ENCODE data around the gene INSIG1.

Gene INSIG1

DNA sequence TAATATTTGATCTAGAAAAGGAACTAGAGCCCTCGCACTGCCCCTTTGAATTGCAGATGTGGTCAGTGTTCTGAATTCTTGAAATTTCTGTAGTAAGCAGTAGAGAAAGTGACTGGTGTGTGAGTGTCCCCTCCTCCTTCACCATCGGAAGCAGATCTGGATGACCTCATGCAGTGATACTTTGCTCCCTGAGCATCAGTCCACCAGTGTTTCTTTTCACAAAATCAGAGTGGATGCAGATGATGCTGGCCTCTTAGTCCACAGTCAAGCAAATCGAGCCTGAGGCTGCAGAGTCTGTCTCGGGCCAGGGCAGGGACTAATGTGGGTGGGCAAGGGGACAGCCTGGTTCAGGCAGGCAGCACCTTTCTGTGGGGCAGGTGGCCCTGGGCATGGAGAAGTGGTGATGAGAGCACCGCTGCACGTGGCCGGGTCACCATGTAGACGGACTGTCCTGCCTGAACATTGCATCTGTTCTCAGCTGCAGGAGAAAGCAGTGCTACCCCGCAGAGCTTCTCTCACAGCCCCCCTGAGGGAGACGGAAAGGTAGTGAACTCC, 5.4 kb downstream of the INSIG1 start:
- DNase-seq (ENCODE audit: low read depth) = no peak

DNA sequence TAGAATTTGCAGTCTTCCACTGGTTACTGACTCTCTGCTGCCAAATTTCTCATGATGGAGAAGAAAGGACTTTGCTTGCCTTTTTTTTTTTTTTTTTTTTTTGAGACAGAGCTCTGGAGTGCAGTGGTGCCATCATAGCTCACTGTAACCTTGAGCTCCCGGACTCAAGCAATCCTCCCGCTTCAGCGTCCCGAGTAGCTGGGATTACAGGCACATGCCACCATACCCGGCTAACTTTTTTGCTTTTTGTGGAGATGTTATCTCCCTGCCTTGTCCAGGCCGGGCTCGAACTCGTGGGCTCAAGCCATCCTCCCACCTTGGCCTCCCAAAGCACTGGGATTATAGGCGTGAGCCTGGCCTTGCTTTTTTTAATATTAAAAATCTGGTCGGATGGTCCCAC, 6.2 kb downstream of the INSIG1 start:
- no peak for DNase-seq (ENCODE audit: low read depth)

DNA sequence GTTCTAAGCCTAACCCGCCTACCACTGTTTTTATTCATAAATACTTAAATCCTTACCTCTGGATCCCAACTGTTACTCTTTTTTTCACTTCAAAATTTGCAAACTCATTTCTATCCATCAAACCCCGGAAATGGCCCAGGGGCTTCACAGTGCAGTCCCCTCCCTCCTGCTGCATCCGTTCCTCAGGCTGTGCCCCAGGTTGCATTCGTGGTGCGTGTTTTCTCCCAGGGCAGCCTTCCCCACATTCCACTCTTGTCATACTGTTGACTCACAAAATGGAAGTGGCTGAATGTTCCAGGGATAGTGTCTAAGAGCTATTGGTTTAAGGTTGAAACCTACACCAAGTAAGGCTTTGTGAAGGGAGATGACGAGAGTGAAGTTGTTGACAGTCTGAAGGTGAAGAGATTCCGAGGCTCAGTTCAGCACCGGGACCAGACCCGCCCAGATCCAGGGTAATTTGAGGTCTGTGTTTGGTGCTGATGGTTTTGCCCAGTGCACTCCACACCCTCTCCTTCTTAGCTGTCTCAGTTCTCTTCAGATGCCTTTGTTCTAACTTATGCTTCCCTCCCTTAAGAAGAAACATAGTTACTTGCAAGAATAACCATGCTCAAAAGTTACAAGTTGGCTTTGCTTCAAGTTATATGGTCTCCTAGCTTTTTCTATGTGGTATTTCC, 7.7 kb downstream of the INSIG1 start:
- DNase-seq (ENCODE audit: low read depth) = no peak

DNA sequence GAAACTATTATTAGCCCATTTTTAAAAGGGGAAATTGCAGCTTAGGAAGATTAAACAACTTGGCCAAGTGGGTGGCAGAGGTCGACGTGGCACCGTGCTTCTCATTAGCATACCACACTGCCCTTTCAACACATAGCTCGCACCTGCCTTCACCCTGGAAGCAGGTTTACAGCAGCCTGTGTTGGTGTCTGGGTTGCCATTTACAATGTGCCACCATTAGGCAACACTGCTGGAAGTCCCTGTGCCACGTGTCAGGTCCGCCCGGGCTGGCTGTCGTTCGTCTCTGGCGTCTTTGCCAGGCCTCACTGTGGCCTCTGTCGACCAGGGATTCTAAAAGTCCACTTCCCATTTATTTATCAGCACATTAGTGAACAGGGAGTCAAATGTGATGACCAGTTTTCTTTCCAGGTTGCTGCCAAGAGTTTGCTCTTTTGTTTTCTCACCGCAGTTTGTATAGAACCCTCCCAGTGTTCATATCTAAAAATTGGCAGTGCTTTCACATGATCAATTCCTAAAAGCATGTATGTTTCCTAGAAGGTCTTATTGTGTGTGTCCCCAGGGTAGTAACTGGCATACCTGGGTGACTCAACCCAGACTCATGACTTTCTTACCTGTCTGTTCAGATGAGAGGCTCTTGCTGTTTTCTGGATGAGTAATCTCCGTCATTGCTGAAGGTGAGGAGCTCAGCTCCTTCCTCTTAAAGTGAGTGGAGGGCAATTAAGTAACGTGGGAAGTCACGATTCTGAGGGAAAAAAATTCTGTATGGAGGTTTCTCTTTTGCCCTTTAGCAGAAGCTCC, 9.2 kb downstream of the INSIG1 start:
- no peak for DNase-seq (ENCODE audit: low read depth)

- DNase-seq (ENCODE audit: low read depth) = no peak
Measured at GRCh38 chr7:155308330-155309020, 10.8 kb downstream of the INSIG1 start.

DNA sequence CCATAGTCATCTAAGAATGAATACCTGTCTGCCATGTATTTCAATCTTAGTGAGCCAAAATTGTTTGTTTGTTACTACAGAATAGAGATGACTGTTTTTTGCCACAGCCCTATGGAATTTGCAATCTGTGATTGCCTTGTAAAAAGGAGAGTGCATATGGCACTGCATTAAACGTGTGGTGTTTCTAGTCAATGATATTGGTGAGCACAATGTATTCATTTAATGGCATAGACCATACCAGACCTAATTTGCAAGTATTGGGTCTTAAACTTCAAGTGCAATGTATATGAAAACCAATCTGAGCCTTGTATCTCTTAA, 11.3 kb downstream of the INSIG1 start:
- no peak for DNase-seq (ENCODE audit: low read depth)

- DNase-seq (ENCODE audit: low read depth) = no peak
Measured at GRCh38 chr7:155310425-155311114, 12.9 kb downstream of the INSIG1 start.

DNA sequence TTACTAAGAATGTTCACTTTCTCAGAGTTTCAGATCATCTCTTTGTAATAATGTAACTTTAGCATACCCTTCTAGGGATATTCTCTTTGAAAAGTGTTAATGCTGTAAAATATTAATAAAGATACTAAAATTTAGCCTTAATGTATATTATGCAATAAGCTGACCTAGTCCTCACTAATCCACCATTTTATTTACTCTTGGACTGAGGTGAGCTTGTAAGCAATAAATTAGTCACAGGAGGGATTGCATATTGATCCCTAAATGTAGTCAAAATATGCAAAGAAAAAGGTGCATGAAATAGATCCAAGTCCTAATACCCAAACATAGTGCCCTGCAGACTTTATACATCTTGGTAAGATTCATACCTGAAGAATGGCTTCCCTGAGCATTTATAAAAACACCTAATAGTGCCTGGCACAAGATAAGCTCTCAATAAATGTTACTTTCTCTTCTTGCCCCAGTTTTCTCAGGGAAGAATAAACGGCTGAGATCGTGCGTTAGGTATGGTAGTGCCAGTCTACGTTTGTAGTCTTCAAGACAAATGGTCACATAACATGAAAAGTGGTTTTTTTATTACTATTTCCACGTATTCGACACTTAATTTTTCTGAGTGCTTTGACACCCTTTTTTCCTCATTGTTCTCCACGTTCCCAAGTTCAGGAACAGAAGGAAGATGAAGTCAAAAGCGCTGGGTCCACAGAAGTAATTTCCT, 14.3 kb downstream of the INSIG1 start:
- no peak for DNase-seq (ENCODE audit: low read depth)

GRCh38 chr7:155312633-155313032, 15.0 kb downstream of the INSIG1 start:
- DNase-seq (ENCODE audit: low read depth) = no peak

- DNase-seq (ENCODE audit: low read depth) = no peak
Measured at GRCh38 chr7:155313096-155313495, 15.4 kb downstream of the INSIG1 start.

DNA sequence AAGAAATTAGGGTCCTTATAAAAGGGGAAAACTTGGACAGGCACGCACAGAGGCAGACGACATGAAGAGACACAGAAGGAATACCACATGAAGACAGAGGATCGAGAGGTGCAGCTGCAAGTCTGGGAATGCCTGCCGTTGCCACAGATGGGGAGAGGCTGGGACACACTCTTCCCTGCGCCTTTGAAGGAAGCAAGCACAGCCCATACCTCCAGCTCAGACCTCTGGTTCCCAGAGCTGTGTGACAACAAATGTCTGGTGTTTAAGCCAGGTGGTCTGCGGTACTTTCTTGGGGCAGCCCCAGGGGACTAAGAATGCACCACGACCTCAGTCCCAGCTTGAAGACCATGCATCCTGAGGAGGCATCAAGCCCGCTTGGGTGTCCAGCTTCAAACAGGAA, 18.3 kb downstream of the INSIG1 start:
- DNase-seq (ENCODE audit: low read depth) = no peak

DNA sequence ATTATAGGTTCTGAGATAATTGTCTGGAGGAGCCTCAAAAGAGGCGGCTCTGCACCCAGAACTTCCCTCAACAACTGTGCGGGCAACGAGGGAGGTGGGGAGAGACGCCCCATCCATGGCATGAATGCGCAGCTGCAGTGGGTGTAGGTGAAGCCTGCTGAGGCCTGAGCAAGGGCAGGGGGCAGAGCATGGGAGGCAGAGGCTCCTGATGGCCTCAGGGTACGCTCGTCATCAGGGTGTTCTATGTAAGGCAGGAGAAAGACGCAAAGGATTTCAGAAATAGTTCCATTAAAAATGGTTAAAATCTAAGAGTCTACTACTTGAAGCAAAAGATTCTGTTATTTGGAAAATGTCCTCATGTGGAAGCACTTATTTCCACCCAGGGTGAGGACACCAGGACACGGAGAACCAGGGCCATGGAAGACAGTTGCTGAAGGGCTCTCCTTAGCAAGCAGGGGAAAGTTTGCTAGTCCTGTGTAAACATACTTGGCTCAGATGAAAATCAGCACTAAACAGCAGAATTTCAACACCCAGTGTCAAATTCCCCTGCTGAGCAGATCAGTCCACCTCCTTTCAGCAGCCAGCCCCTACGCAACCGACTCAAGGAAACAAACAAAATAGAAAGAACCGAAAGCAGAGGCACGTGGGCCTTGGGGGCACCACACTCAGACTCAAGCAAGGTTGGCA, 18.9 kb downstream of the INSIG1 start:
- DNase-seq (ENCODE audit: low read depth) = no peak

DNA sequence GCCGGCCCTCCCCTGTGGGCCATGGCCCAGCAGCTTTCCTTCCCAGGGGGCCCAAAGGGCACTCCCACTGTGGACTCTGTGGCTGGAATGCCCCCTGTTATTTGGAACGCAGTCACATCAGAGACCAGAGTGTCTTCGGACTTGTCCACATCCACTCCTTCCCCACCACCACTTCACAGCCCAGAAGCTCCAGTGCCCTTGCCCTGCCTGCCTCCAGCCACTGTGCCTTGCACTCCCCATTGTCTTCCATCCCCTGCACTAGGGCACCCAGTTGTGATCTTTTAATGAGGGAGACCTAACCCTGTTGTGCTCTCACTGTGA, 19.4 kb downstream of the INSIG1 start:
- no peak for DNase-seq (ENCODE audit: low read depth)

GRCh38 chr7:155318245-155318644, 20.6 kb downstream of the INSIG1 start:
- no peak for DNase-seq (ENCODE audit: low read depth)

DNA sequence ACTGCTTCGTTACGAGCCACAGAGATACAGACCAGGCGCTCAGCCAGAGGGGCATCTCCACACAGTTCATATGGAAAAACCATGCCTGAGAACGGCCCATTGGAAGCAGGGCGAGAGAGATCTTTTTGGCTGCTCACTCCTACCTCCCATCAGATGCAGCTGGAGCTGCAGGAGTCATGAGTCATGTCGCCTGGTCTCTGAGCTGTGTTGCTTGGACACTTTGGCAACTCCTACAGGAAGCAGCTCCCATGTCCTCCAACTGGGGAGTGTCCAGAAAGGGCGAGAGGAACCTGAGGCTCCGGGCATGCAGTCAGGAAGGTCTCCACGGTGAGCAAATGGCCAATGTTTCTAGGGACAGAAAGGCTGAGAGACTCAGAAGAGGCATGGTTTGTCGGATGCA, 24.9 kb downstream of the INSIG1 start:
- DNase-seq (ENCODE audit: low read depth) = no peak

- DNase-seq (ENCODE audit: low read depth) = no peak
Measured at GRCh38 chr7:155323001-155323638, 25.4 kb downstream of the INSIG1 start.

GRCh38 chr7:155324012-155324917, 26.6 kb downstream of the INSIG1 start:
- DNase-seq (ENCODE audit: low read depth) = no peak

DNA sequence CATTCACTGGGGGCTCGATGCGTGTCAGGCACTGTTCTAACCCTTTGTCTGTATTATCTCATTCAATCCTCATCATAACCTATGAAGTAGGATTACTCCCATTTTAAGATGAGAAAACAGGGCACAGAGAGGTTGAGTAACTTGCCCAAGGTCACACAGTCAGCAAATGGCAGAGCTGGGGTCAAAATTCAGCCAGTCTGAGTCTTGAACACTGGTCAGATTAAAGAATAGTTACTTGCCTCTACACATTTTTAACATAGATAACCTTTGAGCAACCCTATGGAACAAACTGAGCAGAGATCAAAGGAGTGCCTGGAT, 27.2 kb downstream of the INSIG1 start:
- DNase-seq (ENCODE audit: low read depth) = no peak

GRCh38 chr7:155326385-155326784, 28.7 kb downstream of the INSIG1 start:
- DNase-seq (ENCODE audit: low read depth) = no peak

Measured in HS-5 (cell line).